MM.1S (cell line): ENCODE measurements around the gene TNXB.

Experiments used
- DNase-seq: peaks from one replicate; pipeline ENCODE4 v3.0.0-alpha.2; 2015
- H2AFZ ChIP-seq: fragments of 300-600 bp; sonication (generic); 2 replicates; pipeline ENCODE4 v1.6.0; 2016; ENCODE audit warnings: antibody characterized with exemption, low read length
- H3F3A ChIP-seq: fragments of 300-600 bp; sonication (generic); 2 replicates; pipeline ENCODE4 v1.6.1; 2016; ENCODE audit warnings: mild to moderate bottlenecking, antibody characterized with exemption, low read length, moderate library complexity, mixed read lengths; ENCODE audit not compliant: insufficient read depth
- H3K27ac ChIP-seq: fragments of 300-600 bp; sonication (generic); 2 replicates; pipeline ENCODE4 v1.5.1; 2016; ENCODE audit warnings: mild to moderate bottlenecking, low read length
- H3K27me3 ChIP-seq: fragments of 300-600 bp; sonication (generic); replicated peaks from 2 replicates; pipeline ENCODE4 v1.6.0; 2016; ENCODE audit warnings: low read length; ENCODE audit not compliant: insufficient read depth
- H3K36me3 ChIP-seq: fragments of 300-600 bp; sonication (generic); replicated peaks from 2 replicates; pipeline ENCODE4 v1.6.1; 2016; ENCODE audit warnings: mild to moderate bottlenecking, low read length, mixed read lengths; ENCODE audit not compliant: insufficient read depth
- H3K4me1 ChIP-seq: fragments of 300-600 bp; sonication (generic); 2 replicates; pipeline ENCODE4 v1.6.1; 2016; ENCODE audit warnings: low read length, mixed read lengths
- H3K4me2 ChIP-seq: fragments of 300-600 bp; sonication (generic); 2 replicates; pipeline ENCODE4 v1.6.0; 2016; ENCODE audit warnings: low read depth, low read length
- H3K4me3 ChIP-seq: fragments of 300-600 bp; sonication (generic); 2 replicates; pipeline ENCODE4 v1.5.1; 2016; ENCODE audit warnings: low read length, mixed read lengths
- H3K79me2 ChIP-seq: fragments of 300-600 bp; sonication (generic); 2 replicates; pipeline ENCODE4 v1.6.1; 2016; ENCODE audit warnings: mixed run types, low read length, mixed read lengths
- H3K9ac ChIP-seq: fragments of 300-600 bp; sonication (generic); 2 replicates; pipeline ENCODE4 v1.6.1; 2016; ENCODE audit warnings: low read length, mixed read lengths
- H3K9me2 ChIP-seq: fragments of 300-600 bp; sonication (generic); replicated peaks from 2 replicates; pipeline ENCODE4 v1.6.1; 2016; ENCODE audit warnings: mild to moderate bottlenecking, low read length, mixed read lengths; ENCODE audit not compliant: insufficient read depth
- H3K9me3 ChIP-seq: fragments of 300-600 bp; sonication (generic); replicated peaks from 2 replicates; pipeline ENCODE4 v1.6.1; 2016; ENCODE audit warnings: mild to moderate bottlenecking, low read length, mixed read lengths; ENCODE audit not compliant: insufficient read depth
- H4K20me1 ChIP-seq: fragments of 300-600 bp; sonication (generic); 2 replicates; pipeline ENCODE4 v1.6.1; 2016; ENCODE audit warnings: mild to moderate bottlenecking, low read length, moderate library complexity, mixed read lengths; ENCODE audit not compliant: insufficient read depth
- EZH2 ChIP-seq: fragments of 300-600 bp; sonication (generic); optimal IDR thresholded peaks from 2 replicates; pipeline ENCODE3; 2017; ENCODE audit warnings: low read depth, mild to moderate bottlenecking, antibody characterized with exemption, low read length, mixed read lengths
- EZH2phosphoT487 ChIP-seq: fragments of 300-600 bp; sonication (generic); IDR thresholded peaks from 2 replicates; pipeline ENCODE4 v1.6.1; 2018; ENCODE audit warnings: antibody characterized with exemption, low read length
- TF ChIP-seq, protein P1 (sequence below): fragments of 300-600 bp; sonication (generic); IDR thresholded peaks from 2 replicates; pipeline ENCODE4 v1.5.1; 2016; ENCODE audit warnings: antibody characterized with exemption, low read length, mixed read lengths

TNXB gene

DNA sequence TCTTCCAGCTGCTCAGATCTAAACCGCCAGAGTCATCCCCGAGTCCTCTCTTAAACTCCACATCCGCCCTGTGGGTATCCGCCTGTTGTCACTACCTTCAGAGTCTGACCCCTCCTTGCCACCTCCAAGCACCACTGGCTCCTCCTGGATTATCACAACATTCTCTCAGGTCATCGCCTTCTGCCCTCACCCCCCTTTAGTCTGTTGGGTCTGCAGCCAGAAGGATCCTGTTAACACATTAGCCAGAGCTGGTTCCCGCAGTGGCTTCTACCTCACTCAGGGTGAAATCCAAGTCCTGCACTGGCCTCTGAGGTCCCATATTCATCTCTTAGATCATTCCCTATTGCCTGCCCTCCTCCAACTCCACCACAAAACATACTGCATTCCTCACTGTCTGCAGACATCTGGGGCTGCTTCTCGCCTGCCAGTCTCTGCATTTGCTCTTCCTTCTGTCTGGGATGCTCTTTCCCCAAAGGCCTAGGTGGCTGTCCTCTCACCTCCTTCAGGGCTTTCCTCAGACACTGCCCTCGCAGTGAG lies 34.1 kb downstream of the TNXB start:
- Histone ChIP-seq H3K9me2 (no peaks in the 10 kb centered on the region), H3F3A (no peaks in the 10 kb centered on the region), H3K79me2 (no peaks in the 10 kb centered on the region), H3K36me3 (no peaks in the 10 kb centered on the region), H3K9me3 (no peaks in the 10 kb centered on the region), H3K4me1 (no peaks in the 10 kb centered on the region), H2AFZ (no peak overlapping the region), H3K27me3 (peaks cover 91% of the 10 kb centered on the region), H3K4me2 (no peak overlapping the region), H3K27ac (no peak overlapping the region), H3K9ac (no peak overlapping the region), H4K20me1 (no peaks in the 10 kb centered on the region), H3K4me3 (no peak overlapping the region)
- no peak for DNase-seq
- TF ChIP-seq EZH2phosphoT487 (no peak), EZH2 (no peak)
- TF ChIP-seq, protein P1, sequence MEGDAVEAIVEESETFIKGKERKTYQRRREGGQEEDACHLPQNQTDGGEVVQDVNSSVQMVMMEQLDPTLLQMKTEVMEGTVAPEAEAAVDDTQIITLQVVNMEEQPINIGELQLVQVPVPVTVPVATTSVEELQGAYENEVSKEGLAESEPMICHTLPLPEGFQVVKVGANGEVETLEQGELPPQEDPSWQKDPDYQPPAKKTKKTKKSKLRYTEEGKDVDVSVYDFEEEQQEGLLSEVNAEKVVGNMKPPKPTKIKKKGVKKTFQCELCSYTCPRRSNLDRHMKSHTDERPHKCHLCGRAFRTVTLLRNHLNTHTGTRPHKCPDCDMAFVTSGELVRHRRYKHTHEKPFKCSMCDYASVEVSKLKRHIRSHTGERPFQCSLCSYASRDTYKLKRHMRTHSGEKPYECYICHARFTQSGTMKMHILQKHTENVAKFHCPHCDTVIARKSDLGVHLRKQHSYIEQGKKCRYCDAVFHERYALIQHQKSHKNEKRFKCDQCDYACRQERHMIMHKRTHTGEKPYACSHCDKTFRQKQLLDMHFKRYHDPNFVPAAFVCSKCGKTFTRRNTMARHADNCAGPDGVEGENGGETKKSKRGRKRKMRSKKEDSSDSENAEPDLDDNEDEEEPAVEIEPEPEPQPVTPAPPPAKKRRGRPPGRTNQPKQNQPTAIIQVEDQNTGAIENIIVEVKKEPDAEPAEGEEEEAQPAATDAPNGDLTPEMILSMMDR: no peak

DNA sequence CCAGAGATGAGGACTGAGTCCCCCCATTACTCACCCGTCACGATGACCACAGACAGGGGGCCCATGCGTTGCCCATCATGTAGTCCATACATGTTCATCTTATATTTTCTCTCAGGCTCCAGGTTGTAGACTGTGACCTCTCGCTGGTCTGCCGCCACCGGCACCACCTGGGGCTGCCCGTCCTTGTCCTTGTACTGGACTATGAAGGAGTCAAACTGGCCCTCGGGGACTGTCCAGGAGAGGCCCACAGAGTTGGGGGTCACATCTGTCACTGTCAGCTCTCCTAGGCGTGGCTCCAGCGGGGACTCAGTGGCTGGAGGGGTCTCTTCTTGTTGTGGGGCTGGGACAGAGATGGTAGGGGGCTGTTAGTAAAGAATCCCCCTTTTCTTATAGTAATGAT lies 35.5 kb downstream of the TNXB start:
- DNase-seq: no peak
- H2AFZ ChIP-seq: no peak overlapping the region

GRCh38 chr6:32073101-32073500 lies 36.0 kb downstream of the TNXB start:
- Histone ChIP-seq H3K9me3 (no peaks in the 10 kb centered on the region), H3K36me3 (no peaks in the 10 kb centered on the region), H3K9me2 (no peaks in the 10 kb centered on the region), H3K4me3 (no peak overlapping the region), H3K9ac (no peak overlapping the region), H3K4me1 (no peaks in the 10 kb centered on the region), H3F3A (no peaks in the 10 kb centered on the region), H3K27me3 (peaks cover 93% of the 10 kb centered on the region), H3K27ac (no peak overlapping the region), H2AFZ (no peak overlapping the region), H4K20me1 (no peaks in the 10 kb centered on the region), H3K79me2 (no peaks in the 10 kb centered on the region), H3K4me2 (no peak overlapping the region)
- DNase-seq: no peak
- TF ChIP-seq EZH2phosphoT487 (no peak), EZH2 (no peak)
- TF ChIP-seq, protein P1: no peak

More for the DNA sequence above, 35.5 kb downstream of the TNXB start:
- TF ChIP-seq, protein P1: no peak
- TF ChIP-seq EZH2phosphoT487: no peak
- Histone ChIP-seq H3K9me2 (no peaks in the 10 kb centered on the region), H3K9me3 (no peaks in the 10 kb centered on the region), H3K27me3 (peaks cover 91% of the 10 kb centered on the region), H3K36me3 (no peaks in the 10 kb centered on the region), H3K79me2 (no peaks in the 10 kb centered on the region), H3K27ac (no peak overlapping the region), H4K20me1 (no peaks in the 10 kb centered on the region), H3K4me3 (no peak overlapping the region), H3K9ac (no peak overlapping the region), H3K4me1 (no peaks in the 10 kb centered on the region), H3K4me2 (no peak overlapping the region), H3F3A (no peaks in the 10 kb centered on the region)
